A549 (cell line): ENCODE measurements around the gene LCN12. TPM values are rescaled to one million over a fixed set of nuclear protein-coding genes. Genes with fewer than 3 reads are reported as not detected.
A peak's percentile ranks its signal among the peaks of the same experiment; 100 is the strongest.

Experiments
- ATAC-seq, 2 experiments: fragments of 200-7000 bp in 1 of 2; fragments of >200 bp in 1 of 2; cut with Nextera tagmentation in 1 of 2; cut with Tn5 transposase in 1 of 2; 3 replicates each; pipeline versions ENCODE4 v1.8.0 to v1.9.1; 2018 to 2020; ENCODE audit warnings: mild to moderate bottlenecking in 1 of 2, moderate library complexity in 1 of 2
- CTCF ChIA-PET: fragments of 300-600 bp; sonication (Branson Sonifier 250); formaldehyde crosslinking; extraction: SDS; loops from one replicate; lab custom pipeline; 2021; ENCODE audit warnings: antibody characterized with exemption, inconsistent platforms; lab: Yijun Ruan, JAX
- POLR2A ChIA-PET: fragments of 350-600 bp; formaldehyde crosslinking; extraction: SDS; loops from one replicate; lab custom pipeline; 2021; ENCODE audit warnings: antibody characterized with exemption, inconsistent platforms; lab: Yijun Ruan, JAX
- DNase-seq, 2 experiments: peaks; one replicate each; pipeline versions ENCODE4 v3.0.0 to v3.0.0-alpha.2; 2011 to 2016; ENCODE audit warnings: low read depth in 1 of 2, low spot score in 1 of 2
- FAIRE-seq: peaks from 2 replicates; lab custom pipeline; 2011; peaks lifted over from hg19 to GRCh38; lab: Jason Lieb, UNC
- H3K27ac ChIP-seq, 2 experiments: fragments of >200 bp; sonication (Bioruptor Twin); formaldehyde crosslinking; 3 replicates each; pipeline ENCODE4 v1.5.1; 2016 to 2017
- H3K4me1 ChIP-seq: fragments of >200 bp; sonication (Bioruptor Twin); formaldehyde crosslinking; 3 replicates; pipeline ENCODE4 v1.6.1; 2016
- H3K4me2 ChIP-seq: fragments of >200 bp; sonication (Bioruptor Twin); formaldehyde crosslinking; 3 replicates; pipeline ENCODE4 v1.6.1; 2016
- H3K4me3 ChIP-seq: fragments of >200 bp; sonication (Bioruptor Twin); formaldehyde crosslinking; 3 replicates; pipeline ENCODE4 v1.5.1; 2016
- H3K9me3 ChIP-seq: fragments of >200 bp; sonication (Bioruptor Twin); formaldehyde crosslinking; 3 replicates; pipeline ENCODE4 v1.6.1; 2016
- CBX8 ChIP-seq: fragments of 200-600 bp; sonication (generic); IDR thresholded peaks from 2 replicates; pipeline ENCODE4 v1.6.1; 2016
- FOXS1 ChIP-seq: fragments of 250-450 bp; sonication (Bioruptor Pico); IDR thresholded peaks from 2 replicates; pipeline ENCODE4 v1.5.0; 2020; ENCODE audit warnings: mild to moderate bottlenecking, moderate library complexity
- GATA3 ChIP-seq: IDR thresholded peaks from 2 replicates; pipeline ENCODE4 v1.6.1; 2012; ENCODE audit warnings: borderline replicate concordance
- HDAC2 ChIP-seq: fragments of 200-600 bp; sonication (generic); IDR thresholded peaks from 2 replicates; pipeline ENCODE4 v1.6.1; 2016
- HEYL ChIP-seq: fragments of 250-450 bp; sonication (Bioruptor Pico); IDR thresholded peaks from 2 replicates; pipeline ENCODE4 v1.8.0; 2021; ENCODE audit warnings: mild to moderate bottlenecking, moderate library complexity
- HOXA7 ChIP-seq: fragments of 250-450 bp; sonication (Bioruptor Pico); IDR thresholded peaks from 2 replicates; pipeline ENCODE4 v1.5.0; 2020; ENCODE audit warnings: mild to moderate bottlenecking, moderate library complexity
- HOXB13 ChIP-seq: fragments of 250-450 bp; sonication (Bioruptor Pico); IDR thresholded peaks from 2 replicates; pipeline ENCODE4 v1.5.0; 2020; ENCODE audit warnings: low read depth, mild to moderate bottlenecking, moderate library complexity
- KDM1A ChIP-seq: fragments of 200-600 bp; sonication (generic); IDR thresholded peaks from 2 replicates; pipeline ENCODE4 v1.6.1; 2016; ENCODE audit warnings: low read depth, mild to moderate bottlenecking
- MAFK ChIP-seq: fragments of 450-650 bp; IDR thresholded peaks from 2 replicates; pipeline ENCODE4 v1.6.1; 2014; ENCODE audit not compliant: partially characterized antibody
- MAZ ChIP-seq: fragments of 150-350 bp; IDR thresholded peaks from 2 replicates; pipeline ENCODE4 v1.6.1; 2014; ENCODE audit warnings: antibody characterized with exemption, low read depth, low read length, borderline replicate concordance
- NR3C1 ChIP-seq: fragments of >200 bp; sonication (Bioruptor Twin); formaldehyde crosslinking; IDR thresholded peaks from 3 replicates; pipeline ENCODE4 v1.6.1; 2017
- RNF2 ChIP-seq: fragments of 200-600 bp; sonication (generic); IDR thresholded peaks from 2 replicates; pipeline ENCODE4 v1.6.1; 2016; ENCODE audit warnings: low read depth, mild to moderate bottlenecking, antibody characterized with exemption, moderate library complexity, borderline replicate concordance
- SMC3 ChIP-seq: fragments of >200 bp; sonication (Bioruptor Twin); formaldehyde crosslinking; IDR thresholded peaks from 3 replicates; pipeline ENCODE4 v1.6.1; 2018; ENCODE audit warnings: inconsistent platforms
- TFCP2L1 ChIP-seq: fragments of 250-450 bp; sonication (Bioruptor Pico); IDR thresholded peaks from 2 replicates; pipeline ENCODE4 v1.5.0; 2021; ENCODE audit warnings: mild to moderate bottlenecking
- TP53 ChIP-seq: fragments of 250-450 bp; sonication (Bioruptor Pico); IDR thresholded peaks from 2 replicates; pipeline ENCODE4 v1.5.0; 2021; ENCODE audit warnings: mild to moderate bottlenecking, moderate library complexity
- ZSCAN20 ChIP-seq: fragments of 250-450 bp; sonication (Bioruptor Pico); IDR thresholded peaks from 2 replicates; pipeline ENCODE4 v1.8.0; 2022; ENCODE audit warnings: mild to moderate bottlenecking, moderate library complexity
- WGBS: methylation state at CpG from one replicate; pipeline ENCODE4 v1.1.6; 2017; ENCODE audit errors: missing lambda C conversion rate; 5-methylcytosine and 5-hydroxymethylcytosine counted together
- polyA plus RNA-seq, 4 experiments: library from polyadenylated mRNA; depleted of rRNA in 3 of 4; stranded (reverse); fragments of >200 nt; fragmentation: RNase III in 1 of 4; extraction: RNeasy Plus Mini Kit Qiagen cat#74134 plus additional on column Dnase treatment in 1 of 4; gene quantifications; 2 replicates in 3 of 4; 3 replicates in 1 of 4; pipeline ENCODE4 v1.2.3, GENCODE V29; 2011 to 2017
- TF ChIP-seq, protein P1 (sequence below): fragments of >200 bp; sonication (Bioruptor Twin); formaldehyde crosslinking; IDR thresholded peaks from 2 replicates; pipeline ENCODE4 v1.6.1; 2016
- TF ChIP-seq, protein P2 (sequence below): fragments of 200-600 bp; sonication (generic); IDR thresholded peaks from 2 replicates; pipeline ENCODE4 v1.6.1; 2016; ENCODE audit warnings: antibody characterized with exemption, mild to moderate bottlenecking, moderate library complexity
- TF ChIP-seq, protein P3 (sequence below): IDR thresholded peaks from 2 replicates; pipeline ENCODE4 v1.6.1; 2012; ENCODE audit warnings: low read depth, borderline replicate concordance
- TF ChIP-seq, protein P4 (sequence below): IDR thresholded peaks from 2 replicates; pipeline ENCODE4 v1.6.1; 2012
- TF ChIP-seq, protein P5 (sequence below): IDR thresholded peaks from 2 replicates; pipeline ENCODE4 v1.6.1; 2012
- TF ChIP-seq, protein P6 (sequence below): fragments of 150-350 bp; IDR thresholded peaks from 2 replicates; pipeline ENCODE4 v1.6.1; 2014; ENCODE audit warnings: low read depth, mild to moderate bottlenecking, low read length
- TF ChIP-seq, protein P7 (sequence below): fragments of 250-450 bp; sonication (Bioruptor Pico); IDR thresholded peaks from 2 replicates; pipeline ENCODE4 v1.5.0; 2020; ENCODE audit warnings: low read depth, mild to moderate bottlenecking, moderate library complexity

Gene LCN12
- polyA plus RNA-seq, 2 of the 4 experiments (the other 2 are of a cell fraction), result 0.74 to 3.0 TPM

DNA sequence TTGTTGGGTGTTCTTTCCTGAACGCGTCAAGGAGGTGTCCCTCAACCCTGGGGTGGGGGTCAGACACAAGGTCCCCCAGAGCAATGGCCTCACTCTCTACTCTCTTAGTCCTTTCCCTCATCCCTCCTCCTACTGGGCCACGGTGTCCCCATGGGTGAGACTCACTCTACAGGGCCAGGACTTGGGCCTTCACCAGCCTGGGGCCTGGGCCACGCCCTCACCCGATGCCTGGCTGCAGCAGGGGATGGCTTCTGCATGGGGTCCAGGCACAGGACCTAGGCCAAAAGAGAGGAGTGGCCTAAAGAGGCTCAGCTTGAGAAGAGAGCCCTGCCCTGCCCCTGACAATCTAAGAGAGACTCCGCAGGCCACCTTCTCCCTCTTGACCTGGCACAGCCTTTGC is 5.8 kb downstream of the LCN12 start:
- ChIA-PET POLR2A (interaction anchor here (1.3 kb wide), 1 partner anchor 8 kb away, joined by 3 read pairs; no protein-coding TSS in a partner anchor), CTCF (interaction anchor here (0.8 kb wide), 1 partner anchor 77 kb away, joined by 3 read pairs; no protein-coding TSS in a partner anchor)
- WGBS, result 74% methylated on average over 4 of the region's 6 CpGs
- Histone ChIP-seq H3K27ac (no peak overlapping the region), H3K4me1 (no peaks in the 10 kb centered on the region), H3K4me2 (no peak overlapping the region), H3K4me3 (no peak overlapping the region), H3K9me3 (no peaks in the 10 kb centered on the region)
- ATAC-seq, result no peak
- no peak for TF ChIP-seq RNF2
- TF ChIP-seq, protein P1, sequence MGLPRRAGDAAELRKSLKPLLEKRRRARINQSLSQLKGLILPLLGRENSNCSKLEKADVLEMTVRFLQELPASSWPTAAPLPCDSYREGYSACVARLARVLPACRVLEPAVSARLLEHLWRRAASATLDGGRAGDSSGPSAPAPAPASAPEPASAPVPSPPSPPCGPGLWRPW, result no peak
- TF ChIP-seq MAZ, result no peak
- TF ChIP-seq HDAC2, result no peak
- no peak for TF ChIP-seq HOXA7 (CRISPR knock-in tag)
- no peak for FAIRE-seq
- no peak for DNase-seq

DNA sequence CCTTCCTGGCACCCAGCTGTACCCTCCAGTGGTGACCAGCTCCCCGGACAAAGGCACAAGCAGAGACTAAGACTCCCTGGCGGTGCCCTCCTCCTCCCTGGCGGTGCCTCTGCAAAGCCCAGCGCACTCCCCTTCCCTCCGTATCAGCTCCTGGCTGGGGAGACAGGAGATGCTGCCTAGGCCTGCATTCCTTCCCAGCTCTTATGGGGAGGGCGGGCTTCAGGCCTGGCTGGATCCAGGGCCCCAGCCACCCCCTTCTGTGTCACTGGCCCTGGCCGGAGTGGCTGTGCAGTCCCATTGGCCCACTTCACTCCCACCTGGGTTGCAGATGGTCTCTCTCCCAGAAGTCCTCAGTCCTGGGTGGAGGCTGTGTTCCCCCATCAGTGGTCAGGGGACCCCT is 6.4 kb downstream of the LCN12 start:
- Histone ChIP-seq H3K9me3 (no peaks in the 10 kb centered on the region), H3K27ac (no peak overlapping the region), H3K4me1 (no peaks in the 10 kb centered on the region), H3K4me2 (no peak overlapping the region), H3K4me3 (no peak overlapping the region)
- DNase-seq, result no peak
- FAIRE-seq, result no peak
- ChIA-PET POLR2A (interaction anchor here (1.3 kb wide), 1 partner anchor 9 kb away, joined by 3 read pairs; no protein-coding TSS in a partner anchor), CTCF (interaction anchor here (0.8 kb wide), 1 partner anchor 77 kb away, joined by 3 read pairs; no protein-coding TSS in a partner anchor)
- no peak for ATAC-seq
- WGBS, result 81% methylated on average over 7 of the region's 7 CpGs
- TF ChIP-seq FOXS1 (CRISPR knock-in tag) (no peak), GATA3 (no peak), SMC3 (no peak), TP53 (no peak), HOXB13 (CRISPR knock-in tag) (no peak)
- TF ChIP-seq, protein P2, sequence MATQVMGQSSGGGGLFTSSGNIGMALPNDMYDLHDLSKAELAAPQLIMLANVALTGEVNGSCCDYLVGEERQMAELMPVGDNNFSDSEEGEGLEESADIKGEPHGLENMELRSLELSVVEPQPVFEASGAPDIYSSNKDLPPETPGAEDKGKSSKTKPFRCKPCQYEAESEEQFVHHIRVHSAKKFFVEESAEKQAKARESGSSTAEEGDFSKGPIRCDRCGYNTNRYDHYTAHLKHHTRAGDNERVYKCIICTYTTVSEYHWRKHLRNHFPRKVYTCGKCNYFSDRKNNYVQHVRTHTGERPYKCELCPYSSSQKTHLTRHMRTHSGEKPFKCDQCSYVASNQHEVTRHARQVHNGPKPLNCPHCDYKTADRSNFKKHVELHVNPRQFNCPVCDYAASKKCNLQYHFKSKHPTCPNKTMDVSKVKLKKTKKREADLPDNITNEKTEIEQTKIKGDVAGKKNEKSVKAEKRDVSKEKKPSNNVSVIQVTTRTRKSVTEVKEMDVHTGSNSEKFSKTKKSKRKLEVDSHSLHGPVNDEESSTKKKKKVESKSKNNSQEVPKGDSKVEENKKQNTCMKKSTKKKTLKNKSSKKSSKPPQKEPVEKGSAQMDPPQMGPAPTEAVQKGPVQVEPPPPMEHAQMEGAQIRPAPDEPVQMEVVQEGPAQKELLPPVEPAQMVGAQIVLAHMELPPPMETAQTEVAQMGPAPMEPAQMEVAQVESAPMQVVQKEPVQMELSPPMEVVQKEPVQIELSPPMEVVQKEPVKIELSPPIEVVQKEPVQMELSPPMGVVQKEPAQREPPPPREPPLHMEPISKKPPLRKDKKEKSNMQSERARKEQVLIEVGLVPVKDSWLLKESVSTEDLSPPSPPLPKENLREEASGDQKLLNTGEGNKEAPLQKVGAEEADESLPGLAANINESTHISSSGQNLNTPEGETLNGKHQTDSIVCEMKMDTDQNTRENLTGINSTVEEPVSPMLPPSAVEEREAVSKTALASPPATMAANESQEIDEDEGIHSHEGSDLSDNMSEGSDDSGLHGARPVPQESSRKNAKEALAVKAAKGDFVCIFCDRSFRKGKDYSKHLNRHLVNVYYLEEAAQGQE, result no peak
- TF ChIP-seq, protein P3, sequence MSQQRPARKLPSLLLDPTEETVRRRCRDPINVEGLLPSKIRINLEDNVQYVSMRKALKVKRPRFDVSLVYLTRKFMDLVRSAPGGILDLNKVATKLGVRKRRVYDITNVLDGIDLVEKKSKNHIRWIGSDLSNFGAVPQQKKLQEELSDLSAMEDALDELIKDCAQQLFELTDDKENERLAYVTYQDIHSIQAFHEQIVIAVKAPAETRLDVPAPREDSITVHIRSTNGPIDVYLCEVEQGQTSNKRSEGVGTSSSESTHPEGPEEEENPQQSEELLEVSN, result no peak
- TF ChIP-seq, protein P4, sequence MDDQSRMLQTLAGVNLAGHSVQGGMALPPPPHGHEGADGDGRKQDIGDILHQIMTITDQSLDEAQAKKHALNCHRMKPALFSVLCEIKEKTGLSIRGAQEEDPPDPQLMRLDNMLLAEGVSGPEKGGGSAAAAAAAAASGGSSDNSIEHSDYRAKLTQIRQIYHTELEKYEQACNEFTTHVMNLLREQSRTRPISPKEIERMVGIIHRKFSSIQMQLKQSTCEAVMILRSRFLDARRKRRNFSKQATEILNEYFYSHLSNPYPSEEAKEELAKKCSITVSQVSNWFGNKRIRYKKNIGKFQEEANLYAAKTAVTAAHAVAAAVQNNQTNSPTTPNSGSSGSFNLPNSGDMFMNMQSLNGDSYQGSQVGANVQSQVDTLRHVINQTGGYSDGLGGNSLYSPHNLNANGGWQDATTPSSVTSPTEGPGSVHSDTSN, result no peak

DNA sequence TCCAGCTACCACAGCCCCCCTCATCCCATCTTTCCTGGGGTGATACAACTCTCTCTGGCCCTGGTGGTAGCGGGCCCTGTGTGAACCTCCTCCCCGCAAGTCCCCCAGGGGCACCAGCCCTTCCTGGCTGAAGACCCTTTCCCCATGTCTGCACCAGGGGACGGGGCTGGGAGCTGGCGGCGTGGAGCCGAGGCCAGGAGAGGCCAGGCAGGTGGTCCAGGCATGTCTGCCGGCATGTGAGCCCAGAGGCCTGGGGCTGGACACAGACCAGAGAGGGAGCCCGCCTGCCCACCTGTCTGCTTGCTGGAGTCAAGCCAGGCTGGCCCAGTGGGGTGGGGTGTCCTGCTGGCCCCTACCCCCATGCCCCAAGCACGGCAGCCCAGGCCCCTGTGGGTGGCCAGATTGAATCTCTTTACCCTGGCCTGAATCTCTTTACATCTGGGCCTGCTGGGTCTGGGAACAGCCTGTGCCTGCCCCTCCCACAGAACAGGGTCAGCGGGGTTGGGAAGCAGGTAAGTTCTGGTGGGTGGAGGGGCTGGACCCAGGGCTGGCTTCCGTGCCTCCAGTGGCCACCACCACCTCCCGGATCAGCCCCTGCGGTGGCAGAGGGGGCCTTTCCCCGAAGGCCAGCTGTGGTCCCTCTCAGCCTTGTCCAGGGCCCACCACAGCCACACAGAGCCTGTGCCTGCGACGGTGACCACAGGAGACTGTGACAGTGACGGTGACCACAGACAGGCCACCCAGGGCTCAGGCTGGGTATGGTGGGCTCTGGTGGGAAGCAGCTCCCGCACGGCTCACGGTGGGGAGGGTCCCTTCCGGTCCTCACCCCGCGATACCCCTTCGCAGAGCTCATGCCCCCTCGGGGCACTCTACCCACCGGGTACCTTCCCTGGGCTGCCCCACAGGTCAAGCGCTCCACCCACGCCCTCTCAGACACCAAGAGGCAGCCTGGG is 7.1 kb downstream of the LCN12 start:
- ATAC-seq, result no peak; a peak in 1 of 6 replicates
- 0 out of 6 replicates have a peak overlapping the region, but pooled peaks of 1 of the 2 experiments have one; percentile 28 for H3K27ac ChIP-seq
- ChIA-PET CTCF (interaction anchor here (0.6 to 2.0 kb wide), 9 partner anchors 11 to 110 kb away, joined by 3 to 10 read pairs (median 4); partner anchors contain the start of gene FBXW5), POLR2A (interaction anchor here (1.3 kb wide), 1 partner anchor 9 kb away, joined by 3 read pairs; no protein-coding TSS in a partner anchor)
- peaks cover 6% of the 10 kb centered on the region; the same call in 2 of the 3 replicates for H3K4me1 ChIP-seq
- no peak for DNase-seq
- no peak overlapping the region for H3K4me3 ChIP-seq
- H3K9me3 ChIP-seq, result no peaks in the 10 kb centered on the region
- H3K4me2 ChIP-seq, result no peak overlapping the region
- 91% methylated on average over 4 of the region's 28 CpGs for WGBS
- no peak for FAIRE-seq
- TF ChIP-seq HEYL (CRISPR knock-in tag) (no peak), CBX8 (no peak), HOXB13 (CRISPR knock-in tag) (no peak), NR3C1 (no peak), TFCP2L1 (CRISPR knock-in tag) (no peak), KDM1A (no peak), MAFK (no peak), TP53 (no peak), ZSCAN20 (CRISPR knock-in tag) (no peak)
- TF ChIP-seq, protein P5, sequence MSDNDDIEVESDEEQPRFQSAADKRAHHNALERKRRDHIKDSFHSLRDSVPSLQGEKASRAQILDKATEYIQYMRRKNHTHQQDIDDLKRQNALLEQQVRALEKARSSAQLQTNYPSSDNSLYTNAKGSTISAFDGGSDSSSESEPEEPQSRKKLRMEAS, result no peak
- TF ChIP-seq, protein P1, result no peak
- TF ChIP-seq, protein P6, sequence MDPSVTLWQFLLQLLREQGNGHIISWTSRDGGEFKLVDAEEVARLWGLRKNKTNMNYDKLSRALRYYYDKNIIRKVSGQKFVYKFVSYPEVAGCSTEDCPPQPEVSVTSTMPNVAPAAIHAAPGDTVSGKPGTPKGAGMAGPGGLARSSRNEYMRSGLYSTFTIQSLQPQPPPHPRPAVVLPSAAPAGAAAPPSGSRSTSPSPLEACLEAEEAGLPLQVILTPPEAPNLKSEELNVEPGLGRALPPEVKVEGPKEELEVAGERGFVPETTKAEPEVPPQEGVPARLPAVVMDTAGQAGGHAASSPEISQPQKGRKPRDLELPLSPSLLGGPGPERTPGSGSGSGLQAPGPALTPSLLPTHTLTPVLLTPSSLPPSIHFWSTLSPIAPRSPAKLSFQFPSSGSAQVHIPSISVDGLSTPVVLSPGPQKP, result no peak
- TF ChIP-seq, protein P7, sequence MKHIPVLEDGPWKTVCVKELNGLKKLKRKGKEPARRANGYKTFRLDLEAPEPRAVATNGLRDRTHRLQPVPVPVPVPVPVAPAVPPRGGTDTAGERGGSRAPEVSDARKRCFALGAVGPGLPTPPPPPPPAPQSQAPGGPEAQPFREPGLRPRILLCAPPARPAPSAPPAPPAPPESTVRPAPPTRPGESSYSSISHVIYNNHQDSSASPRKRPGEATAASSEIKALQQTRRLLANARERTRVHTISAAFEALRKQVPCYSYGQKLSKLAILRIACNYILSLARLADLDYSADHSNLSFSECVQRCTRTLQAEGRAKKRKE, result no peak
